ENCODE data around the gene KIF13A. TPM values are rescaled to one million over a fixed set of nuclear protein-coding genes. Genes with fewer than 3 reads are reported as not detected.

KIF13A gene
- total and polyA plus RNA-seq, 2 donors (not counting 3 experiments of a cell fraction or from before 2014, with no cell fraction given): 24.9 to 65.8 TPM

DNA sequence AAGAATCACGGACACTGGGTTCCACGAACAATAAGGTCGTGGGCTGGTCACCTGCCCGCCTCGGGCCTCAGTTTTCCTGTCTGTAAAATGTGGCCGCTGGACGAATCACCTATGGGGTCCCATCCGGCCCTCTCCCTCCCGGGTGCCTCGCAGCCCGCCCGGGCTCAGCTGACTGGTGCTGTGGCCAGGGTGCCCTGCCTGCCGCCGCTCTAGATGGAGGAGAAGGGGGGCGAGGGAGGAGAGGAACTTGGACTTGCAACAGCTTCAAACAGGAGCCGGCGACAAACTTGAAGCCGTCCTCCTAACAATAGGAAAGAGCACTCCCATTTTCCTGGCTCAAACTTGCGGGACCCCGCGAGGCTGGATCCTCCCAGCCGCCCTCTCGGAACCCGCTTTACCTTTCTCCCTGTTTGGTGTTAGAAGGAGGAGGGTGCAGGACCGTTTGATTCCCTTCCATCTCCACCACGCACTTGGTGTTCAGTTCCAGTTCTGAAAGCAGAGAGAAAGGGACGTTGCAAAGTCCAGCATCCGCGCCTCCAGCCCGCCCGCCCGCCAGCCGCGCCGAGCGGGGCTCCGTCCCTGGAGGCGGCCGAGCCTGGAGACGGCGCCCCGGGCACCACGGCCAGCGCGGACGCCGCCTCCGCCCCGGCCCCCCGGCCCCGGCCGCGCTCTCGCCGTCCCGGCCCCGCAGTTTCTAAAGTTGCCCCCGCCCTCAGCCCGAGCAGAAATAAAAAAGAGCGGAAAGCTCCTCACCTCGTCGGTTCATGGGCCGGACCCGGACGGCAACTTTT, 584 bp downstream of the KIF13A start:
- FAIRE-seq: no peak

More for the DNA sequence above, 584 bp downstream of the KIF13A start:
- H2AFZ ChIP-seq (ENCODE audit: low read depth, low read length): peak overlapping the region; percentile 60
- H3K27me3 ChIP-seq (ENCODE audit: control insufficient read depth in 2 of 2, insufficient read depth in 2 of 2, low read length in 2 of 2): no peaks in the 10 kb centered on the region
- no peaks in the 10 kb centered on the region for H3K9me1 ChIP-seq (replicated peaks; ENCODE audit: control insufficient read depth, extremely low read depth, insufficient read depth, low read length)
- H3K9ac ChIP-seq (replicated peaks; ENCODE audit: extremely low read depth, insufficient read depth, low read length): peak overlapping the region; percentile 91
- peaks cover 20% of the 10 kb centered on the region for H3K4me1 ChIP-seq (ENCODE audit: control insufficient read depth, extremely low read depth, insufficient read depth, low read length)
- POLR2A ChIA-PET: interaction anchor here (0.9 kb wide), 1 partner anchor 58 kb away, joined by 5 read pairs; no protein-coding TSS in a partner anchor
- H3K27ac ChIP-seq (ENCODE audit: insufficient read depth, low read depth, low read length): peak overlapping the region; percentile 68
- peaks cover 44% of the 10 kb centered on the region for H3K79me2 ChIP-seq (ENCODE audit: control insufficient read depth, insufficient read depth, low read length)
- H3K9me3 ChIP-seq (replicated peaks; ENCODE audit: control insufficient read depth, insufficient read depth, low read length): no peaks in the 10 kb centered on the region
- intact Hi-C loops (cut with micrococcal nuclease) (loop anchor here (1.0 to 5.0 kb wide), 7 partner anchors 14 to 280 kb away; partner anchors contain the start of genes DEK and NUP153), dilution Hi-C loops (cut with MboI; ENCODE audit: extremely low pct_ligation_motif_present, low sequenced_read_pairs) (no loop called here)
- peak overlapping the region; percentile 98 for H3K4me2 ChIP-seq (ENCODE audit: insufficient read depth, low read length)
- peaks cover 4% of the 10 kb centered on the region for H4K20me1 ChIP-seq (replicated peaks; ENCODE audit: control insufficient read depth, extremely low read depth, insufficient read depth, low read length)
- no TSS peak for BruUV-seq (replicated peaks)
- CTCF ChIA-PET: interaction anchor here (0.8 to 2.4 kb wide), 14 partner anchors 15 to 182 kb away, joined by 3 to 8 read pairs (median 4); no protein-coding TSS in a partner anchor
- H3K36me3 ChIP-seq (ENCODE audit: control insufficient read depth in 2 of 2, extremely low read depth in 1 of 2, insufficient read depth in 2 of 2, low read length in 2 of 2): peaks cover 0 to 3% of the 10 kb centered on the region in 2 experiments
- peak overlapping the region; percentile 49 to 93 (median 84) for H3K4me3 ChIP-seq (replicated peaks in 1 of 3; ENCODE audit: insufficient read depth in 1 of 3, low read depth in 1 of 3, low read length in 3 of 3)
- DNase-seq (ENCODE audit: low read depth, low spot score): peak; percentile 71
- TF ChIP-seq, protein P1, sequence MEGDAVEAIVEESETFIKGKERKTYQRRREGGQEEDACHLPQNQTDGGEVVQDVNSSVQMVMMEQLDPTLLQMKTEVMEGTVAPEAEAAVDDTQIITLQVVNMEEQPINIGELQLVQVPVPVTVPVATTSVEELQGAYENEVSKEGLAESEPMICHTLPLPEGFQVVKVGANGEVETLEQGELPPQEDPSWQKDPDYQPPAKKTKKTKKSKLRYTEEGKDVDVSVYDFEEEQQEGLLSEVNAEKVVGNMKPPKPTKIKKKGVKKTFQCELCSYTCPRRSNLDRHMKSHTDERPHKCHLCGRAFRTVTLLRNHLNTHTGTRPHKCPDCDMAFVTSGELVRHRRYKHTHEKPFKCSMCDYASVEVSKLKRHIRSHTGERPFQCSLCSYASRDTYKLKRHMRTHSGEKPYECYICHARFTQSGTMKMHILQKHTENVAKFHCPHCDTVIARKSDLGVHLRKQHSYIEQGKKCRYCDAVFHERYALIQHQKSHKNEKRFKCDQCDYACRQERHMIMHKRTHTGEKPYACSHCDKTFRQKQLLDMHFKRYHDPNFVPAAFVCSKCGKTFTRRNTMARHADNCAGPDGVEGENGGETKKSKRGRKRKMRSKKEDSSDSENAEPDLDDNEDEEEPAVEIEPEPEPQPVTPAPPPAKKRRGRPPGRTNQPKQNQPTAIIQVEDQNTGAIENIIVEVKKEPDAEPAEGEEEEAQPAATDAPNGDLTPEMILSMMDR (IDR thresholded peaks at IDR 0.05; ENCODE audit: extremely low read depth in 1 of 2, insufficient read depth in 1 of 2, low read depth in 1 of 2, low read length in 2 of 2): no peak
- TF ChIP-seq MYC (IDR thresholded peaks at IDR 0.05; ENCODE audit: low read depth, low read length): no peak
- TF ChIP-seq, protein P2, sequence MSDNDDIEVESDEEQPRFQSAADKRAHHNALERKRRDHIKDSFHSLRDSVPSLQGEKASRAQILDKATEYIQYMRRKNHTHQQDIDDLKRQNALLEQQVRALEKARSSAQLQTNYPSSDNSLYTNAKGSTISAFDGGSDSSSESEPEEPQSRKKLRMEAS (IDR thresholded peaks at IDR 0.05; ENCODE audit: insufficient read depth, insufficient read length): no peak
- TF ChIP-seq POLR2AphosphoS5 (IDR thresholded peaks at IDR 0.05; ENCODE audit: insufficient read depth, low read depth, low read length): no peak
- TF ChIP-seq FOS (IDR thresholded peaks at IDR 0.05; ENCODE audit: borderline replicate concordance, insufficient read depth, low read length): no peak
- TF ChIP-seq POLR2A (IDR thresholded peaks at IDR 0.05; ENCODE audit: low read depth, low read length): no peak
- no peak for TF ChIP-seq EZH2 (IDR thresholded peaks at IDR 0.05; ENCODE audit: borderline replicate concordance, low read depth, low read length, severe bottlenecking)
- TF ChIP-seq GATA2 (IDR thresholded peaks at IDR 0.05; ENCODE audit: insufficient read depth, insufficient read length, low read depth, low read length): no peak
- TF ChIP-seq JUN (IDR thresholded peaks at IDR 0.05; ENCODE audit: borderline replicate concordance, insufficient read depth, insufficient read length, low read depth): no peak

Measured in endothelial cell of umbilical vein (primary cell).